Fibroblast of the aortic adventitia (primary cell): Measurements from ENCODE around the gene CRY1. TPM values are rescaled to one million over a fixed set of nuclear protein-coding genes. Genes with fewer than 3 reads are reported as not detected.

Experiments
- DNase-seq: peaks from one replicate; pipeline ENCODE4 v3.0.0-alpha.2; 2010; ENCODE audit warnings: low read depth
- H3K4me3 ChIP-seq: 2 replicates; pipeline ENCODE4 v1.5.1; 2011; ENCODE audit warnings: low read depth, mild to moderate bottlenecking, control low read depth, low read length, moderate library complexity
- CTCF ChIP-seq: IDR thresholded peaks from 2 replicates; pipeline ENCODE4 v1.5.1; 2011; ENCODE audit warnings: mild to moderate bottlenecking, low read length, control low read depth, inconsistent platforms; ENCODE audit not compliant: insufficient read depth
- total RNA-seq: library from RNA; depleted of rRNA; stranded (reverse); fragments of >200 nt; gene quantifications from 2 replicates; pipeline ENCODE4 v1.2.3, GENCODE V29; 2012; ENCODE audit warnings: low replicate concordance

The CRY1 gene
- total RNA-seq, 1 donor, result 19.2 TPM

- no peak for DNase-seq
- H3K4me3 ChIP-seq, result no peak overlapping the region
- TF ChIP-seq CTCF, result no peak
These were observed 108.7 kb downstream of the CRY1 start for GRCh38 chr12:106984588-106985137.

- no peak for DNase-seq
- no peak for TF ChIP-seq CTCF
These were observed 111.1 kb downstream of the CRY1 start for GRCh38 chr12:106982229-106982628.

GRCh38 chr12:106981788-106982187, 111.6 kb downstream of the CRY1 start:
- DNase-seq, result peak; percentile 58
- TF ChIP-seq CTCF, result no peak
- no peak overlapping the region for H3K4me3 ChIP-seq

More at GRCh38 chr12:106982229-106982628, 111.1 kb downstream of the CRY1 start:
- H3K4me3 ChIP-seq, result no peak overlapping the region

GRCh38 chr12:106980944-106981343, 112.4 kb downstream of the CRY1 start:
- no peak for DNase-seq
- no peak overlapping the region for H3K4me3 ChIP-seq
- no peak for TF ChIP-seq CTCF

- no peak for TF ChIP-seq CTCF
- peak; percentile 62 for DNase-seq
- H3K4me3 ChIP-seq, result no peak overlapping the region
These were observed 115.1 kb downstream of the CRY1 start for GRCh38 chr12:106978035-106978800.

GRCh38 chr12:106976668-106977067, 116.7 kb downstream of the CRY1 start:
- no peak for DNase-seq
- no peak overlapping the region for H3K4me3 ChIP-seq
- no peak for TF ChIP-seq CTCF
